Measurements from ENCODE around the gene CD163.

DNA sequence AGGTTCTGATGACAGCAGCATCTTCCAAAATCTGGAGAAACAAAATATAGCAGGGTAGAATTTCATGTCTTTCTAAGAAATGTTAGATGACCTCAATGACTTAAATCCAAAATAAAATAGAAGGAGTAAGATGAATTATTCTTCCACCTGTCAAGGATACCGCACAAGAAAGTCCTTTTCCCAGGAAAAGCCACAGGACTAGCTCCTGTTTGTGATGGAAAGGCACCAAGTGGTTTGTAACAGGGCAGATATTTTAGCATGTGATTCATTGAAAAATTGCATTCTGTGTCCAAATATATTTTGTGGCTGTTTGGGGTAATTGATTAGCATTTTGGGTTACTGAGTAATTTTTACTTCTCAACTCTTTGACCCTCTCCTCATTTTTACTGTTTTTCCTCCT, 62.4 kb downstream of the CD163 start:
- TF ChIP-seq CTCF (IDR thresholded peaks at IDR 0.05; ENCODE audit: low read depth, low read length, poor library complexity, severe bottlenecking): no peak
- TF ChIP-seq EZH2phosphoT487 (IDR thresholded peaks at IDR 0.05; ENCODE audit: borderline replicate concordance, low read length): no peak
